SK-N-SH (cell line): ENCODE data around the gene CCDC116. TPM values are rescaled to one million over a fixed set of nuclear protein-coding genes. Genes with fewer than 3 reads are reported as not detected.

Experiments
- CTCF ChIA-PET: fragments of 300-600, 350-600 bp; formaldehyde crosslinking; extraction: SDS; loops from one replicate; lab custom pipeline; 2021; lab: Yijun Ruan, JAX
- POLR2A ChIA-PET: fragments of 350-600 bp; sonication (Branson Sonifier 250); formaldehyde crosslinking; extraction: SDS; loops from one replicate; lab custom pipeline; 2020; ENCODE audit warnings: antibody characterized with exemption, inconsistent platforms; lab: Yijun Ruan, JAX
- DNase-seq: peaks from one replicate; pipeline ENCODE4 v3.0.0; 2012
- H2AFZ ChIP-seq: fragments of 200-600 bp; sonication (generic); 2 replicates; pipeline ENCODE4 v1.8.1; 2016; ENCODE audit warnings: antibody characterized with exemption, mild to moderate bottlenecking, low read depth
- H3F3A ChIP-seq: fragments of 200-600 bp; sonication (generic); replicated peaks from 2 replicates; pipeline ENCODE3; 2016; ENCODE audit warnings: antibody characterized with exemption, mild to moderate bottlenecking; ENCODE audit not compliant: insufficient read depth
- H3K27ac ChIP-seq, 2 experiments: fragments of 200-500 bp in 1 of 2; fragments of 200-600 bp in 1 of 2; sonication (Bioruptor generic) in 1 of 2; sonication (generic), shearing (Covaris generic) in 1 of 2; 2 replicates each; pipeline versions ENCODE4 v1.5.1 to v1.6.1; 2014 to 2016; ENCODE audit warnings: low read depth in 2 of 2, inconsistent platforms in 1 of 2, low read length in 1 of 2, mild to moderate bottlenecking in 1 of 2, mixed read lengths in 1 of 2
- H3K27me3 ChIP-seq: fragments of 200-600 bp; sonication (generic), shearing (Covaris generic); 2 replicates; pipeline ENCODE4 v1.6.1; 2016; ENCODE audit warnings: mixed run types; ENCODE audit not compliant: insufficient read depth
- H3K36me3 ChIP-seq, 2 experiments: fragments of 200-500 bp in 1 of 2; fragments of 200-600 bp in 1 of 2; sonication (Bioruptor generic) in 1 of 2; sonication (generic) in 1 of 2; replicated peaks in 1 of 2; 2 replicates each; pipeline versions ENCODE3 to v1.5.1; 2014 to 2016; ENCODE audit warnings: low read length in 1 of 2, mild to moderate bottlenecking in 1 of 2; ENCODE audit not compliant: insufficient read depth in 2 of 2, control insufficient read depth in 1 of 2
- H3K4me1 ChIP-seq, 2 experiments: fragments of 200-500 bp in 1 of 2; fragments of 200-600 bp in 1 of 2; sonication (Bioruptor generic) in 1 of 2; sonication (generic), shearing (Covaris generic) in 1 of 2; 2 replicates each; pipeline versions ENCODE4 v1.5.1 to v1.6.1; 2014 to 2016; ENCODE audit warnings: low read depth in 1 of 2, low read length in 1 of 2, mixed run types in 1 of 2; ENCODE audit not compliant: insufficient read depth in 2 of 2, control insufficient read depth in 1 of 2
- H3K4me2 ChIP-seq: fragments of 200-600 bp; sonication (generic), shearing (Covaris generic); 2 replicates; pipeline ENCODE4 v1.6.1; 2017; ENCODE audit warnings: mixed run types
- H3K4me3 ChIP-seq, 2 experiments: fragments of 200-500 bp in 1 of 2; fragments of 200-600 bp in 1 of 2; sonication (Bioruptor generic) in 1 of 2; sonication (generic), shearing (Covaris generic) in 1 of 2; 2 replicates each; pipeline versions ENCODE4 v1.5.1 to v1.8.1; 2014 to 2016; ENCODE audit warnings: low read depth in 2 of 2, inconsistent platforms in 1 of 2, low read length in 1 of 2, mild to moderate bottlenecking in 1 of 2, mixed read lengths in 1 of 2, moderate library complexity in 1 of 2
- H3K79me2 ChIP-seq: fragments of 200-600 bp; sonication (generic); 2 replicates; pipeline ENCODE4 v1.8.1; 2017; ENCODE audit warnings: mild to moderate bottlenecking; ENCODE audit not compliant: insufficient read depth
- H3K9ac ChIP-seq: fragments of 200-600 bp; sonication (generic); 2 replicates; pipeline ENCODE4 v1.6.1; 2017; ENCODE audit warnings: mixed run types
- H3K9me2 ChIP-seq: fragments of 200-600 bp; sonication (generic); 2 replicates; pipeline ENCODE4 v1.6.1; 2017; ENCODE audit warnings: mixed run types
- H3K9me3 ChIP-seq: fragments of 200-600 bp; sonication (generic); 2 replicates; pipeline ENCODE4 v1.6.1; 2017; ENCODE audit warnings: mixed run types, mild to moderate bottlenecking, moderate library complexity
- H4K20me1 ChIP-seq: fragments of 200-600 bp; sonication (generic); 2 replicates; pipeline ENCODE4 v1.6.1; 2017; ENCODE audit warnings: mild to moderate bottlenecking, mixed run types; ENCODE audit not compliant: insufficient read depth
- CHD2 ChIP-seq: fragments of 150-350 bp; IDR thresholded peaks from 2 replicates; pipeline ENCODE4 v1.6.1; 2018; ENCODE audit warnings: low read length; ENCODE audit not compliant: partially characterized antibody
- ELF1 ChIP-seq: IDR thresholded peaks from 2 replicates; pipeline ENCODE4 v1.4.0; 2012
- EZH2phosphoT487 ChIP-seq: fragments of 200-600 bp; sonication (generic); IDR thresholded peaks from 2 replicates; pipeline ENCODE4 v1.6.1; 2017; ENCODE audit warnings: low read depth, mixed run types, mild to moderate bottlenecking, antibody characterized with exemption, moderate library complexity, borderline replicate concordance
- FOSL2 ChIP-seq: IDR thresholded peaks from 2 replicates; pipeline ENCODE4 v1.4.0; 2012; ENCODE audit warnings: low read depth, mild to moderate bottlenecking, moderate library complexity, borderline replicate concordance
- FOXJ3 ChIP-seq: sonication (generic); formaldehyde crosslinking; IDR thresholded peaks from 2 replicates; pipeline ENCODE4 v1.5.1; 2020; ENCODE audit warnings: mild to moderate bottlenecking, missing genetic modification reagents
- JUND ChIP-seq: IDR thresholded peaks from 2 replicates; pipeline ENCODE4 v1.4.0; 2012
- MEF2A ChIP-seq: IDR thresholded peaks from 2 replicates; pipeline ENCODE4 v1.4.0; 2012; ENCODE audit warnings: low read depth, borderline replicate concordance
- MXI1 ChIP-seq: IDR thresholded peaks from 2 replicates; pipeline ENCODE4 v1.6.1; 2012; ENCODE audit warnings: mild to moderate bottlenecking, low read depth, low read length, improper control_type of control experiment
- NFIC ChIP-seq: IDR thresholded peaks from 2 replicates; pipeline ENCODE4 v1.4.0; 2012; ENCODE audit warnings: borderline replicate concordance
- NRF1 ChIP-seq: IDR thresholded peaks from 2 replicates; pipeline ENCODE4 v1.6.1; 2012; ENCODE audit warnings: low read depth, mild to moderate bottlenecking, low read length
- RAD21 ChIP-seq: IDR thresholded peaks from 2 replicates; pipeline ENCODE4 v1.6.1; 2012; ENCODE audit warnings: mild to moderate bottlenecking, low read length
- RCOR1 ChIP-seq: fragments of 150-350 bp; IDR thresholded peaks from 2 replicates; pipeline ENCODE4 v1.6.1; 2017; ENCODE audit warnings: antibody characterized with exemption, low read length
- RFX5 ChIP-seq: IDR thresholded peaks from 2 replicates; pipeline ENCODE4 v1.6.1; 2012; ENCODE audit warnings: mild to moderate bottlenecking, improper control_type of control experiment, low read length
- SMC3 ChIP-seq: IDR thresholded peaks from 2 replicates; pipeline ENCODE4 v1.6.1; 2012; ENCODE audit warnings: low read depth, low read length, improper control_type of control experiment
- TAF1 ChIP-seq: IDR thresholded peaks from 2 replicates; pipeline ENCODE4 v1.6.1; 2012; ENCODE audit warnings: low read depth, mild to moderate bottlenecking, low read length, moderate library complexity, borderline replicate concordance
- TCF12 ChIP-seq: IDR thresholded peaks from 2 replicates; pipeline ENCODE4 v1.4.0; 2012
- YY1 ChIP-seq: IDR thresholded peaks from 2 replicates; pipeline ENCODE4 v1.4.0; 2012; ENCODE audit warnings: low read depth, mild to moderate bottlenecking
- WGBS: methylation state at CpG from one replicate; pipeline ENCODE4 v1.1.6; 2017; ENCODE audit warnings: low lambda C conversion rate; 5-methylcytosine and 5-hydroxymethylcytosine counted together
- polyA plus RNA-seq, 3 experiments: library from polyadenylated mRNA; depleted of rRNA; stranded (reverse); fragments of >200 nt; gene quantifications; 2 replicates each; pipeline ENCODE4 v1.2.3, GENCODE V29; 2012
- TF ChIP-seq, protein P1 (sequence below): IDR thresholded peaks from 2 replicates; pipeline ENCODE4 v1.6.1; 2012; ENCODE audit warnings: mild to moderate bottlenecking, low read depth, low read length, moderate library complexity
- TF ChIP-seq, protein P2 (sequence below): fragments of 150-350 bp; IDR thresholded peaks from 2 replicates; pipeline ENCODE4 v1.6.1; 2017; ENCODE audit warnings: antibody characterized with exemption, low read length, low read depth, borderline replicate concordance
- TF ChIP-seq, protein P3 (sequence below): fragments of 150-350 bp; IDR thresholded peaks from 2 replicates; pipeline ENCODE4 v1.6.1; 2016; ENCODE audit warnings: mild to moderate bottlenecking, low read depth, low read length
- TF ChIP-seq, protein P4 (sequence below): IDR thresholded peaks from 2 replicates; pipeline ENCODE4 v1.4.0; 2012; ENCODE audit warnings: low read depth, borderline replicate concordance
- TF ChIP-seq, protein P5 (sequence below): IDR thresholded peaks from 2 replicates; pipeline ENCODE4 v1.4.0; 2012; ENCODE audit warnings: low read depth, borderline replicate concordance

The CCDC116 gene
- polyA plus RNA-seq, 1 of the 3 experiments (the other 2 are of a cell fraction): 0.28 TPM

DNA sequence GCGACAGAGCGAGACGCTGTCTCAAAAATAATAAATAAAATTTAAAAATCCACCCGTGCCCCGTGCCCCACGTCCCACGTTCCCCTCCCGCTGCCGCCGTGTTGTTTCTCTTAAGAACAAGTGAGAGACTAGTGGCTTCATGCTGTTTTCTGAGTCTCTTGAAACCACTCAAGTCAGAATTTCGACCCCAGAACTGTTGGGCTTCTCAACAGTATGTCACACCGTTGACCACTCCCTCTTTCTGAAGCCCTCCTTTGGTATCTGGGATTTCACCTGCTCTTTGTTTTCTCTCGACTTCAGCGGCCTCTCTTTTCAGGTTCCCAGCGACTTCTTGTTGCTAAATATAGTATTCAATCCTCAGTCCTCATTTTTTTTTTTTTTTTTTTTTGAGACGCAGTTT is 34.2 kb downstream of the CCDC116 start:
- peak overlapping the region; percentile 97; the same call in 1 of the 2 replicates for H2AFZ ChIP-seq
- CTCF ChIA-PET: interaction anchor here (1.1 kb wide), 1 partner anchor 24 kb away, joined by 4 read pairs; no protein-coding TSS in a partner anchor

DNA sequence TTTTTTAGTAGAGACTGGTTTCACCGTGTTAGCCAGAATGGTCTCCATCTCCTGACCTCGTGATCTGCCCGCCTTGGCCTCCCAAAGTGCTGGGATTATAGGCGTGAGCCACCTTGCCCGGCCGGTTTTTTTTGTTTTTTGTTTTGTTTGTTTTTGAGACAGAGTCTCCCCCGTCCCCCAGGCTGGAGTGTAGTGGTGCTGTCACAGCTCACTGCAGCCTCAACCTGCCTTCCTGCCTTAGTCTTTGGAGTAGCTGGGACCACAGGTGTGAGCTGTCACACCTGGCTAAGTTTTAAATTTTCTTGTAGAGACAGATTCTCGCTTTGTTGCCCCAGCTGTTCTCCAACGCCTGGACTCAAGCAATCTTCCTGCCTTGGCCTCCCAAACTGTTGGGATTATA is 36.5 kb downstream of the CCDC116 start:
- ChIA-PET CTCF (interaction anchor here (1.7 kb wide), 1 partner anchor 283 kb away, joined by 4 read pairs; the partner anchor contains the start of gene PPM1F), POLR2A (interaction anchor here (0.6 kb wide), 1 partner anchor 9 kb away, joined by 3 read pairs; no protein-coding TSS in a partner anchor)
- TF ChIP-seq TCF12 (no peak), SMC3 (no peak), RCOR1 (no peak), MEF2A (no peak), RAD21 (no peak), EZH2phosphoT487 (no peak)
- TF ChIP-seq, protein P1, sequence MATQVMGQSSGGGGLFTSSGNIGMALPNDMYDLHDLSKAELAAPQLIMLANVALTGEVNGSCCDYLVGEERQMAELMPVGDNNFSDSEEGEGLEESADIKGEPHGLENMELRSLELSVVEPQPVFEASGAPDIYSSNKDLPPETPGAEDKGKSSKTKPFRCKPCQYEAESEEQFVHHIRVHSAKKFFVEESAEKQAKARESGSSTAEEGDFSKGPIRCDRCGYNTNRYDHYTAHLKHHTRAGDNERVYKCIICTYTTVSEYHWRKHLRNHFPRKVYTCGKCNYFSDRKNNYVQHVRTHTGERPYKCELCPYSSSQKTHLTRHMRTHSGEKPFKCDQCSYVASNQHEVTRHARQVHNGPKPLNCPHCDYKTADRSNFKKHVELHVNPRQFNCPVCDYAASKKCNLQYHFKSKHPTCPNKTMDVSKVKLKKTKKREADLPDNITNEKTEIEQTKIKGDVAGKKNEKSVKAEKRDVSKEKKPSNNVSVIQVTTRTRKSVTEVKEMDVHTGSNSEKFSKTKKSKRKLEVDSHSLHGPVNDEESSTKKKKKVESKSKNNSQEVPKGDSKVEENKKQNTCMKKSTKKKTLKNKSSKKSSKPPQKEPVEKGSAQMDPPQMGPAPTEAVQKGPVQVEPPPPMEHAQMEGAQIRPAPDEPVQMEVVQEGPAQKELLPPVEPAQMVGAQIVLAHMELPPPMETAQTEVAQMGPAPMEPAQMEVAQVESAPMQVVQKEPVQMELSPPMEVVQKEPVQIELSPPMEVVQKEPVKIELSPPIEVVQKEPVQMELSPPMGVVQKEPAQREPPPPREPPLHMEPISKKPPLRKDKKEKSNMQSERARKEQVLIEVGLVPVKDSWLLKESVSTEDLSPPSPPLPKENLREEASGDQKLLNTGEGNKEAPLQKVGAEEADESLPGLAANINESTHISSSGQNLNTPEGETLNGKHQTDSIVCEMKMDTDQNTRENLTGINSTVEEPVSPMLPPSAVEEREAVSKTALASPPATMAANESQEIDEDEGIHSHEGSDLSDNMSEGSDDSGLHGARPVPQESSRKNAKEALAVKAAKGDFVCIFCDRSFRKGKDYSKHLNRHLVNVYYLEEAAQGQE: no peak
- TF ChIP-seq, protein P2, sequence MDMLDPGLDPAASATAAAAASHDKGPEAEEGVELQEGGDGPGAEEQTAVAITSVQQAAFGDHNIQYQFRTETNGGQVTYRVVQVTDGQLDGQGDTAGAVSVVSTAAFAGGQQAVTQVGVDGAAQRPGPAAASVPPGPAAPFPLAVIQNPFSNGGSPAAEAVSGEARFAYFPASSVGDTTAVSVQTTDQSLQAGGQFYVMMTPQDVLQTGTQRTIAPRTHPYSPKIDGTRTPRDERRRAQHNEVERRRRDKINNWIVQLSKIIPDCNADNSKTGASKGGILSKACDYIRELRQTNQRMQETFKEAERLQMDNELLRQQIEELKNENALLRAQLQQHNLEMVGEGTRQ: no peak

More for the DNA sequence above, 34.2 kb downstream of the CCDC116 start:
- H3K36me3 ChIP-seq: peaks cover 22% of the 10 kb centered on the region in 2 experiments
- no peak for DNase-seq
- peaks cover 41% of the 10 kb centered on the region for H3K79me2 ChIP-seq
- H3K4me1 ChIP-seq: peaks cover 0 to 2% of the 10 kb centered on the region in 2 experiments; a peak in 1 of 4 replicates
- peak overlapping the region; percentile 83 for H3K4me2 ChIP-seq
- WGBS: 11% methylated on average over 16 of the region's 16 CpGs
- TF ChIP-seq CHD2: no peak
- no peak for TF ChIP-seq EZH2phosphoT487
- TF ChIP-seq SMC3: no peak
- no peak for TF ChIP-seq NFIC
- no peak for TF ChIP-seq RFX5
- TF ChIP-seq, protein P3, sequence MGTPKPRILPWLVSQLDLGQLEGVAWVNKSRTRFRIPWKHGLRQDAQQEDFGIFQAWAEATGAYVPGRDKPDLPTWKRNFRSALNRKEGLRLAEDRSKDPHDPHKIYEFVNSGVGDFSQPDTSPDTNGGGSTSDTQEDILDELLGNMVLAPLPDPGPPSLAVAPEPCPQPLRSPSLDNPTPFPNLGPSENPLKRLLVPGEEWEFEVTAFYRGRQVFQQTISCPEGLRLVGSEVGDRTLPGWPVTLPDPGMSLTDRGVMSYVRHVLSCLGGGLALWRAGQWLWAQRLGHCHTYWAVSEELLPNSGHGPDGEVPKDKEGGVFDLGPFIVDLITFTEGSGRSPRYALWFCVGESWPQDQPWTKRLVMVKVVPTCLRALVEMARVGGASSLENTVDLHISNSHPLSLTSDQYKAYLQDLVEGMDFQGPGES: no peak
- TF ChIP-seq YY1: no peak
- TF ChIP-seq TAF1: no peak
- TF ChIP-seq RAD21: no peak
- no peak for TF ChIP-seq FOXJ3 (CRISPR knock-in tag)
- no peak for TF ChIP-seq ELF1
- TF ChIP-seq FOSL2: no peak
- TF ChIP-seq, protein P4, sequence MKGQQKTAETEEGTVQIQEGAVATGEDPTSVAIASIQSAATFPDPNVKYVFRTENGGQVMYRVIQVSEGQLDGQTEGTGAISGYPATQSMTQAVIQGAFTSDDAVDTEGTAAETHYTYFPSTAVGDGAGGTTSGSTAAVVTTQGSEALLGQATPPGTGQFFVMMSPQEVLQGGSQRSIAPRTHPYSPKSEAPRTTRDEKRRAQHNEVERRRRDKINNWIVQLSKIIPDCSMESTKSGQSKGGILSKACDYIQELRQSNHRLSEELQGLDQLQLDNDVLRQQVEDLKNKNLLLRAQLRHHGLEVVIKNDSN: no peak
- no peak for TF ChIP-seq JUND
- no peak for TF ChIP-seq MXI1
- no peak for TF ChIP-seq NRF1
- TF ChIP-seq, protein P5, sequence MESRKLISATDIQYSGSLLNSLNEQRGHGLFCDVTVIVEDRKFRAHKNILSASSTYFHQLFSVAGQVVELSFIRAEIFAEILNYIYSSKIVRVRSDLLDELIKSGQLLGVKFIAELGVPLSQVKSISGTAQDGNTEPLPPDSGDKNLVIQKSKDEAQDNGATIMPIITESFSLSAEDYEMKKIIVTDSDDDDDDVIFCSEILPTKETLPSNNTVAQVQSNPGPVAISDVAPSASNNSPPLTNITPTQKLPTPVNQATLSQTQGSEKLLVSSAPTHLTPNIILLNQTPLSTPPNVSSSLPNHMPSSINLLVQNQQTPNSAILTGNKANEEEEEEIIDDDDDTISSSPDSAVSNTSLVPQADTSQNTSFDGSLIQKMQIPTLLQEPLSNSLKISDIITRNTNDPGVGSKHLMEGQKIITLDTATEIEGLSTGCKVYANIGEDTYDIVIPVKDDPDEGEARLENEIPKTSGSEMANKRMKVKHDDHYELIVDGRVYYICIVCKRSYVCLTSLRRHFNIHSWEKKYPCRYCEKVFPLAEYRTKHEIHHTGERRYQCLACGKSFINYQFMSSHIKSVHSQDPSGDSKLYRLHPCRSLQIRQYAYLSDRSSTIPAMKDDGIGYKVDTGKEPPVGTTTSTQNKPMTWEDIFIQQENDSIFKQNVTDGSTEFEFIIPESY: no peak
- no peaks in the 10 kb centered on the region for H3F3A ChIP-seq
- POLR2A ChIA-PET: interaction anchor here (1.1 to 2.1 kb wide), 2 partner anchors 9 to 24 kb away, joined by 6 to 12 read pairs; partner anchors contain the start of gene SDF2L1
- no peaks in the 10 kb centered on the region for H3K27me3 ChIP-seq
- H3K27ac ChIP-seq: peak overlapping the region in 1 of 2 experiments; percentile 86; a peak in 1 of 4 replicates
- no peaks in the 10 kb centered on the region for H3K9me3 ChIP-seq
- H4K20me1 ChIP-seq: no peaks in the 10 kb centered on the region
- H3K9me2 ChIP-seq: no peaks in the 10 kb centered on the region
- peak overlapping the region; percentile 72 to 98 for H3K4me3 ChIP-seq
- H3K9ac ChIP-seq: peak overlapping the region; percentile 78

More for the DNA sequence above, 36.5 kb downstream of the CCDC116 start:
- Histone ChIP-seq H3K4me2 (no peak overlapping the region), H3K27me3 (no peaks in the 10 kb centered on the region), H3K27ac (no peak overlapping the region), H3F3A (no peaks in the 10 kb centered on the region), H3K36me3 (peaks cover 30 to 43% of the 10 kb centered on the region in 2 experiments), H4K20me1 (no peaks in the 10 kb centered on the region), H3K9me3 (no peaks in the 10 kb centered on the region), H2AFZ (no peak overlapping the region), H3K4me1 (peaks cover 0 to 2% of the 10 kb centered on the region in 2 experiments; a peak in 1 of 4 replicates), H3K9me2 (no peaks in the 10 kb centered on the region), H3K79me2 (peaks cover 41% of the 10 kb centered on the region), H3K9ac (no peak overlapping the region), H3K4me3 (no peak overlapping the region)
- 94% methylated on average over 9 of the region's 9 CpGs for WGBS
- DNase-seq: no peak
